Measurements from ENCODE around the gene CD86.

Gene CD86

GRCh38 chr3:122060040-122060698 lies 5.0 kb downstream of the CD86 start:
- no peak overlapping the region for H3K9ac ChIP-seq (ENCODE audit: low read depth, low read length)
- no peak overlapping the region for H3K27ac ChIP-seq (ENCODE audit: low read depth, low read length)
- no peaks in the 10 kb centered on the region for H3K27me3 ChIP-seq (ENCODE audit: insufficient read depth, low read length)
- no peaks in the 10 kb centered on the region for H3K36me3 ChIP-seq (ENCODE audit: insufficient read depth, low read length)
- no peaks in the 10 kb centered on the region for H3K9me3 ChIP-seq (ENCODE audit: insufficient read depth, low read depth, low read length)
- WGBS = 89% methylated on average over 6 of the region's 6 CpGs
- no peak overlapping the region for H3K4me3 ChIP-seq (ENCODE audit: low read length)
- peaks cover 2% of the 10 kb centered on the region; the same call in 1 of the 2 replicates for H3K4me1 ChIP-seq (ENCODE audit: insufficient read depth, low read length)

GRCh38 chr3:122063908-122064307 lies 8.7 kb downstream of the CD86 start:
- 90% methylated on average over 1 of the region's 1 CpG for WGBS
- Histone ChIP-seq H3K4me1 (ENCODE audit: insufficient read depth, low read length) (no peaks in the 10 kb centered on the region), H3K27me3 (ENCODE audit: insufficient read depth, low read length) (no peaks in the 10 kb centered on the region), H3K4me3 (ENCODE audit: low read length) (no peak overlapping the region), H3K36me3 (ENCODE audit: insufficient read depth, low read length) (no peaks in the 10 kb centered on the region), H3K27ac (ENCODE audit: low read depth, low read length) (no peak overlapping the region), H3K9me3 (ENCODE audit: insufficient read depth, low read depth, low read length) (no peaks in the 10 kb centered on the region), H3K9ac (ENCODE audit: low read depth, low read length) (no peak overlapping the region)

GRCh38 chr3:122064326-122064725 lies 9.2 kb downstream of the CD86 start:
- no peaks in the 10 kb centered on the region for H3K4me1 ChIP-seq (ENCODE audit: insufficient read depth, low read length)
- no peaks in the 10 kb centered on the region for H3K36me3 ChIP-seq (ENCODE audit: insufficient read depth, low read length)
- H3K9ac ChIP-seq (ENCODE audit: low read depth, low read length) = no peak overlapping the region
- H3K27ac ChIP-seq (ENCODE audit: low read depth, low read length) = no peak overlapping the region
- no peaks in the 10 kb centered on the region for H3K27me3 ChIP-seq (ENCODE audit: insufficient read depth, low read length)
- 92% methylated on average over 4 of the region's 4 CpGs for WGBS
- H3K4me3 ChIP-seq (ENCODE audit: low read length) = no peak overlapping the region
- no peaks in the 10 kb centered on the region for H3K9me3 ChIP-seq (ENCODE audit: insufficient read depth, low read depth, low read length)

GRCh38 chr3:122066331-122067213 lies 11.4 kb downstream of the CD86 start:
- Histone ChIP-seq H3K9me3 (ENCODE audit: insufficient read depth, low read depth, low read length) (no peaks in the 10 kb centered on the region), H3K36me3 (ENCODE audit: insufficient read depth, low read length) (no peaks in the 10 kb centered on the region), H3K27ac (ENCODE audit: low read depth, low read length) (no peak overlapping the region), H3K9ac (ENCODE audit: low read depth, low read length) (no peak overlapping the region), H3K27me3 (ENCODE audit: insufficient read depth, low read length) (no peaks in the 10 kb centered on the region), H3K4me1 (ENCODE audit: insufficient read depth, low read length) (no peaks in the 10 kb centered on the region), H3K4me3 (ENCODE audit: low read length) (no peak overlapping the region)
- WGBS = 72% methylated on average over 5 of the region's 6 CpGs

GRCh38 chr3:122067214-122067550 lies 12.0 kb downstream of the CD86 start:
- WGBS = 87% methylated on average over 5 of the region's 5 CpGs
- Histone ChIP-seq H3K4me3 (ENCODE audit: low read length) (no peak overlapping the region), H3K36me3 (ENCODE audit: insufficient read depth, low read length) (no peaks in the 10 kb centered on the region), H3K27me3 (ENCODE audit: insufficient read depth, low read length) (no peaks in the 10 kb centered on the region), H3K27ac (ENCODE audit: low read depth, low read length) (no peak overlapping the region), H3K4me1 (ENCODE audit: insufficient read depth, low read length) (no peaks in the 10 kb centered on the region), H3K9me3 (ENCODE audit: insufficient read depth, low read depth, low read length) (no peaks in the 10 kb centered on the region), H3K9ac (ENCODE audit: low read depth, low read length) (no peak overlapping the region)

GRCh38 chr3:122067588-122068240 lies 12.6 kb downstream of the CD86 start:
- H3K27me3 ChIP-seq (ENCODE audit: insufficient read depth, low read length) = no peaks in the 10 kb centered on the region
- no peak overlapping the region for H3K4me3 ChIP-seq (ENCODE audit: low read length)
- 94% methylated on average over 2 of the region's 2 CpGs for WGBS
- no peaks in the 10 kb centered on the region for H3K36me3 ChIP-seq (ENCODE audit: insufficient read depth, low read length)
- H3K9ac ChIP-seq (ENCODE audit: low read depth, low read length) = no peak overlapping the region
- no peaks in the 10 kb centered on the region for H3K9me3 ChIP-seq (ENCODE audit: insufficient read depth, low read depth, low read length)
- no peak overlapping the region for H3K27ac ChIP-seq (ENCODE audit: low read depth, low read length)
- no peaks in the 10 kb centered on the region for H3K4me1 ChIP-seq (ENCODE audit: insufficient read depth, low read length)

- H3K36me3 ChIP-seq (ENCODE audit: insufficient read depth, low read length) = no peaks in the 10 kb centered on the region
- H3K4me1 ChIP-seq (ENCODE audit: insufficient read depth, low read length) = 0 out of 2 replicates have a peak, but pooled peaks cover 2% of the 10 kb centered on the region
- no peak overlapping the region for H3K9ac ChIP-seq (ENCODE audit: low read depth, low read length)
- H3K9me3 ChIP-seq (ENCODE audit: insufficient read depth, low read depth, low read length) = no peaks in the 10 kb centered on the region
- H3K27me3 ChIP-seq (ENCODE audit: insufficient read depth, low read length) = no peaks in the 10 kb centered on the region
- 90% methylated on average over 6 of the region's 6 CpGs for WGBS
- H3K27ac ChIP-seq (ENCODE audit: low read depth, low read length) = no peak overlapping the region
- H3K4me3 ChIP-seq (ENCODE audit: low read length) = no peak overlapping the region
Observed at GRCh38 chr3:122074621-122075265, 19.6 kb downstream of the CD86 start.

- Histone ChIP-seq H3K36me3 (ENCODE audit: insufficient read depth, low read length) (no peaks in the 10 kb centered on the region), H3K9ac (ENCODE audit: low read depth, low read length) (no peak overlapping the region), H3K27me3 (ENCODE audit: insufficient read depth, low read length) (no peaks in the 10 kb centered on the region), H3K4me3 (ENCODE audit: low read length) (no peak overlapping the region), H3K27ac (ENCODE audit: low read depth, low read length) (no peak overlapping the region), H3K4me1 (ENCODE audit: insufficient read depth, low read length) (0 out of 2 replicates have a peak, but pooled peaks cover 4% of the 10 kb centered on the region), H3K9me3 (ENCODE audit: insufficient read depth, low read depth, low read length) (no peaks in the 10 kb centered on the region)
- WGBS = 94% methylated on average over 4 of the region's 4 CpGs
Observed at GRCh38 chr3:122076491-122077292, 21.5 kb downstream of the CD86 start.

- H3K4me3 ChIP-seq (ENCODE audit: low read length) = no peak overlapping the region
- no peak overlapping the region; the same call in 1 of the 2 replicates for H3K9ac ChIP-seq (ENCODE audit: low read depth, low read length)
- H3K27ac ChIP-seq (ENCODE audit: low read depth, low read length) = no peak overlapping the region
Observed at GRCh38 chr3:122077293-122078234, 22.4 kb downstream of the CD86 start.

More at GRCh38 chr3:122077293-122078234, 22.4 kb downstream of the CD86 start:
- Histone ChIP-seq H3K36me3 (ENCODE audit: insufficient read depth, low read length) (no peaks in the 10 kb centered on the region), H3K27me3 (ENCODE audit: insufficient read depth, low read length) (no peaks in the 10 kb centered on the region), H3K9me3 (ENCODE audit: insufficient read depth, low read depth, low read length) (no peaks in the 10 kb centered on the region), H3K4me1 (ENCODE audit: insufficient read depth, low read length) (0 out of 2 replicates have a peak, but pooled peaks cover 4% of the 10 kb centered on the region)
- WGBS = 88% methylated on average over 9 of the region's 9 CpGs
